ENCODE data around the gene FXYD1. TPM values are rescaled to one million over a fixed set of nuclear protein-coding genes. Genes with fewer than 3 reads are reported as not detected.
"Not testable (repeated sequence)": the region's sequence is repeated elsewhere in the genome, so short reads cannot be mapped to it uniquely, and the experiment has no call there.

The FXYD1 gene
- total RNA-seq, 4 donors from 2014 or later = 42.8 to 140 (median 52.7) TPM

DNA sequence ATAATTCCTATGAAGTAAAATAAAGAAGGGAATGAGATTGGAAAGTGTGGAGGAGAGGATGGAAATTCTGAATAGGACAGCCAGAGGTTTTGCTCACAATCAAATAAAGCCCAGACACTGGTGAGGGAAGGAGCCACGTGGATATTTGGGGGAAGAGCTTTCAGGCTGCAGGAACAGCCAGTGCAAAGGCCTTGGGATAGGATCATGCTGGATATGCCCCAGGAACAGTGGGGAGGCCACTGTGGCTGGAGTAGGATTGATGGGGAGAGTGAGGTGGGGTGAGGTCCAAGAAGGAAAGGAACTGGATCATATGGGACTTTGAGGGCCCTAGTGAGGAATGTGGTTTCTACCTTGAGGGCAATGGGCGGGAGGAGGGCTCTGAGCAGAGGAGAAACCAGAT lies 11.8 kb downstream of the FXYD1 start:
- WGBS, 2 donors (ENCODE audit: low coverage in 1 of 2) = 33 to 61% methylated on average over 1 to 2 of the region's 2 CpGs
- Histone ChIP-seq H3K27me3 (peaks cover 57% of the 10 kb centered on the region), H3K9me3 (no peaks in the 10 kb centered on the region), H3K27ac (no peak overlapping the region), H3K4me3 (no peak overlapping the region), H3K36me3 (no peaks in the 10 kb centered on the region), H3K4me1 (peaks cover 0 to 30% (median 8%) of the 10 kb centered on the region in 3 donors)
- TF ChIP-seq EP300 (IDR thresholded peaks at IDR 0.05) (no peak), POLR2AphosphoS5 (IDR thresholded peaks at IDR 0.05) (no peak), POLR2A (IDR thresholded peaks at IDR 0.05) (no peak)
- TF ChIP-seq, protein P1, sequence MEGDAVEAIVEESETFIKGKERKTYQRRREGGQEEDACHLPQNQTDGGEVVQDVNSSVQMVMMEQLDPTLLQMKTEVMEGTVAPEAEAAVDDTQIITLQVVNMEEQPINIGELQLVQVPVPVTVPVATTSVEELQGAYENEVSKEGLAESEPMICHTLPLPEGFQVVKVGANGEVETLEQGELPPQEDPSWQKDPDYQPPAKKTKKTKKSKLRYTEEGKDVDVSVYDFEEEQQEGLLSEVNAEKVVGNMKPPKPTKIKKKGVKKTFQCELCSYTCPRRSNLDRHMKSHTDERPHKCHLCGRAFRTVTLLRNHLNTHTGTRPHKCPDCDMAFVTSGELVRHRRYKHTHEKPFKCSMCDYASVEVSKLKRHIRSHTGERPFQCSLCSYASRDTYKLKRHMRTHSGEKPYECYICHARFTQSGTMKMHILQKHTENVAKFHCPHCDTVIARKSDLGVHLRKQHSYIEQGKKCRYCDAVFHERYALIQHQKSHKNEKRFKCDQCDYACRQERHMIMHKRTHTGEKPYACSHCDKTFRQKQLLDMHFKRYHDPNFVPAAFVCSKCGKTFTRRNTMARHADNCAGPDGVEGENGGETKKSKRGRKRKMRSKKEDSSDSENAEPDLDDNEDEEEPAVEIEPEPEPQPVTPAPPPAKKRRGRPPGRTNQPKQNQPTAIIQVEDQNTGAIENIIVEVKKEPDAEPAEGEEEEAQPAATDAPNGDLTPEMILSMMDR (IDR thresholded peaks at IDR 0.05) = no peak
- ATAC-seq = no peak

DNA sequence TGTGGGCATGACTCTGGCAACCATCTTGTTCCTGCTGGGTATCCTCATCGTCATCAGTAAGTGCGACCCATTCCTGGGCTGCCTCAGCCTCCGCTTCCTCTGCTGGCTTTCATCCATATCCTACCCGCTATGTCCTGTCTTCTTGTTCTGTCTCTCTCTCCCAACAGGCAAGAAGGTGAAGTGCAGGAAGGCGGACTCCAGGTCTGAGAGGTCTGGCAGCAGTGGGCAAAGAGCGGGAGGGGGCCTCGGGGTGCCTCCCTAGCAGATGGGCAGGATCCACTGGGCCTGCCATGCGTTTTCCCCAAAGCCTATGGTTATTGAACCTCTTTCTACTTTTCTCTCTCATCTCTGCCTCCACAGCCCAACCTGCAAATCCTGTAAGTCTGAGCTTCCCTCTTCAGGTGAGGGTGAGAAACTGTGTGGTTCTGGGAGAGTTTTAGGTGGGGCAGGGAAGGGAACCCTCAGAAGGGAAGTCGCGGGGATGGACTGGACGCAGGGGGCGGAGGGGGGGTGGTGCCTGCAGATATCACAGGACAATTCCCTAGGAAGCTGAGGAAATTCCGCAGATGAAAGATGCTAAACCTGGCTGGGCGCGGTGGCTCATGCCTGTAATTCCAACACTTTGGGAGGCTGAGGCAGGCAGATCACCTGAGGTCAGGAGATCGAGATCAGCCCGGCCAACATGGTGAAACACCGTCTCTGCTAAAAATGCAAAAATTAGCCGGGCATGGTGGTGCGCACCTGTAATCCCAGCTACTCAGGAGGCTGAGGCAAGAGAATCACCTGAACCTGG lies 12.8 kb downstream of the FXYD1 start:
- TF ChIP-seq POLR2A (IDR thresholded peaks at IDR 0.05) (no peak), POLR2AphosphoS5 (IDR thresholded peaks at IDR 0.05) (no peak), EP300 (IDR thresholded peaks at IDR 0.05) (no peak)
- TF ChIP-seq, protein P1 (IDR thresholded peaks at IDR 0.05) = no peak
- ATAC-seq = no peak
- Histone ChIP-seq H3K4me3 (no peak overlapping the region), H3K36me3 (no peaks in the 10 kb centered on the region), H3K27ac (no peak overlapping the region), H3K27me3 (peaks cover 67% of the 10 kb centered on the region), H3K9me3 (no peaks in the 10 kb centered on the region), H3K4me1 (peaks cover 0 to 39% (median 8%) of the 10 kb centered on the region in 3 donors)
- 85 to 91% methylated on average over 5 to 6 of the region's 20 CpGs for WGBS, 2 donors (ENCODE audit: low coverage in 1 of 2)

DNA sequence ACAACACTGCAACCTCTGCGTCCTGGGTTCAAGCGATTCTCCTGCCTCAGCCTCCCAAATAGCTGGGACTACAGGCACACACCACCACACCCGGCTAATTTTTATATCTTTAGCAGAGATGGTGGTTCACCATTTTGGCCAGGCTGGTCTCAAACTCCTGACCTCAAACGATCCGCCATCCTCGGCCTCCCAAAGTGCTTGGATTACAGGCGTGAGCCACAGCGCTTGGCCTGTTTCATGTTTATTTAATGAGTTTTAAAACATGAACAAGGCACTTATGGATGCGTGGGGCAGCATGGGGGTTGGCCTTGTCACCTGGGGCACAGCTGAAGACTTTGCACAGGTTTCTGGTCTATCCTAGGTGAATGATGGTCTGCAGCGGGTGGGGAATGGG lies 14.5 kb downstream of the FXYD1 start:
- Histone ChIP-seq H3K27me3 (peaks cover 84% of the 10 kb centered on the region), H3K4me1 (peaks cover 0 to 39% (median 8%) of the 10 kb centered on the region in 3 donors), H3K36me3 (peaks cover 0 to 11% of the 10 kb centered on the region in 2 donors)
- not testable (repeated sequence) for H3K4me3 ChIP-seq, H3K9me3 ChIP-seq, ATAC-seq, H3K27ac ChIP-seq
- WGBS, 2 donors (ENCODE audit: low coverage in 1 of 2) = 58 to 66% methylated on average over 6 to 10 of the region's 10 CpGs

DNA sequence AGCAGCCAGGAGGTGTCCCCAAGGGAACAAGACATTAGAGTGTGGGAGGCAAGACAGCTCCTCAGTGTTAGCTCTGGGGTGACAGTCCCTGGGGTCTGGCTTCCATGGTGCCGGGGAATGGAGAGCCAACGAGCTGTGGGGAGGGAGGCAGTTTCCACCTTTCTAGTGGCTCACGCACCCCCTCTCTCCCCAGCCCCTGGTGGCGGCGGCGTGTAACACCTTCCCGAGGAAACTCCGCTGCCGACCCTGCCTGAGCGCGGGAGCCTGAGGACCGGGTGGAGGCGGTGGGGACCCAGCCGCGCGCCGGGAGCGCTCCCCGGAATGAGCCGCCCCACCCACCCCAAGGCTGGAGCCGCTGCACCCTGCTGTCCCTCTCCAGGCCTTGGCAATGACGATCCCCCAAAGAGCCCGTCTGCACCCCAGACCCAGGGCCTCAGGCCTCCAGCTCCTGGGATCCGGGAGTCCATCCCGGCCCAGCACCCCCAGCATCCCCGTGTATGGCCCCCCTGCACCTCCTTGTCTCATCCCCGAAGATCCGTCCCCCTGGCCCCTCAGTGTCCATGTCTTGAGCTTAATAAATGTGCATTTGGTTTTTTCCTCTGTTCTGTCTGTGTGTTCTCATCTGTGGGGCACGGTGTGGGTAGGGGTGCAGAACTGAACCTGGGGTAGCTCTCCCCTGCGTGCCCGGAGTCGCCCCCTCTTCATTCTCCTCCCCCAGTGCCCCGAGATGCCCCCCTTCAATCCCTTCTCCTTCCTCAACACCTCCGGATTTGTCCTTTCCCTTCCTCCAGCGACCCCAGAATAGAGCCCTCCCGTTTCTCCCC lies 15.3 kb downstream of the FXYD1 start:
- WGBS, 2 donors (ENCODE audit: low coverage in 1 of 2) = 3 to 4% methylated on average over 9 to 15 of the region's 36 CpGs
- Histone ChIP-seq H3K4me1 (peaks cover 0 to 39% (median 8%) of the 10 kb centered on the region in 3 donors), H3K4me3 (peak overlapping the region; percentile 33 to 62), H3K9me3 (no peaks in the 10 kb centered on the region), H3K36me3 (peaks cover 0 to 19% of the 10 kb centered on the region in 2 donors), H3K27me3 (peaks cover 89% of the 10 kb centered on the region), H3K27ac (peak overlapping the region in 3 of 4 donors; percentile 66 to 82 (median 82))
- peak; percentile 28 for ATAC-seq
- TF ChIP-seq POLR2AphosphoS5 (IDR thresholded peaks at IDR 0.05) (no peak), POLR2A (IDR thresholded peaks at IDR 0.05) (no peak)
- TF ChIP-seq, protein P1 (IDR thresholded peaks at IDR 0.05) = peak in 3 of 4 experiments; percentile 27 to 54 (median 51)
